Endothelial cell of umbilical vein (primary cell): ENCODE results near the gene CASP2.

Experiments used
- CTCF ChIP-seq, 2 donors: IDR thresholded peaks; 1 replicate in 1 of 2; 2 replicates in 1 of 2; pipeline ENCODE4 v1.5.1; 2011; ENCODE audit warnings: low read length in 2 of 2, mild to moderate bottlenecking in 2 of 2, moderate library complexity in 2 of 2, control low read depth in 1 of 2, inconsistent platforms in 1 of 2, low read depth in 1 of 2; ENCODE audit not compliant: insufficient read depth in 1 of 2; ENCODE audit errors: extremely low read depth in 1 of 2
- EZH2 ChIP-seq: IDR thresholded peaks from 2 replicates; pipeline ENCODE4 v1.6.1; 2012; ENCODE audit warnings: borderline replicate concordance, low read depth, mild to moderate bottlenecking, moderate library complexity, low read length, inconsistent platforms; ENCODE audit not compliant: severe bottlenecking
- FOS ChIP-seq: IDR thresholded peaks from 2 replicates; pipeline ENCODE4 v1.6.1; 2011; ENCODE audit warnings: mild to moderate bottlenecking, low read length, moderate library complexity, borderline replicate concordance; ENCODE audit not compliant: insufficient read depth
- JUN ChIP-seq: IDR thresholded peaks from 2 replicates; pipeline ENCODE4 v1.6.1; 2011; ENCODE audit warnings: borderline replicate concordance, low read depth; ENCODE audit not compliant: insufficient read length, insufficient read depth
- POLR2A ChIP-seq: IDR thresholded peaks from 2 replicates; pipeline ENCODE4 v1.6.1; 2012; ENCODE audit warnings: low read depth, mild to moderate bottlenecking, control low read depth, low read length
- POLR2AphosphoS5 ChIP-seq: IDR thresholded peaks from 2 replicates; pipeline ENCODE4 v1.6.1; 2012; ENCODE audit warnings: low read depth, mild to moderate bottlenecking, control low read depth, low read length, moderate library complexity; ENCODE audit not compliant: insufficient read depth

GRCh38 chr7:143337216-143337615, 49.1 kb downstream of the CASP2 start:
- TF ChIP-seq POLR2AphosphoS5 (no peak), CTCF (IDR thresholded peaks at IDR 0.05; ENCODE audit: extremely low read depth in 1 of 2, insufficient read depth in 1 of 2, low read depth in 1 of 2, low read length in 2 of 2) (no peak), JUN (no peak), EZH2 (no peak), POLR2A (no peak), FOS (no peak)
